ENCODE results near the gene OR52N1. TPM values are rescaled to one million over a fixed set of nuclear protein-coding genes. Genes with fewer than 3 reads are reported as not detected.

OR52N1 gene
- total RNA-seq: not detected

GRCh38 chr11:5791165-5791564, at the start of gene OR52N1:
Gene OR52N1, minus strand, starts transcription at chr11:5791265. Its CDS starts 2,449 bp downstream, at chr11:5788816.
- no peak for TF ChIP-seq CTCF (IDR thresholded peaks at IDR 0.05; ENCODE audit: low read depth)

- TF ChIP-seq CTCF (IDR thresholded peaks at IDR 0.05; ENCODE audit: low read depth): no peak
Observed at GRCh38 chr11:5837695-5838094, 46.6 kb upstream of the OR52N1 start.

- no peak for TF ChIP-seq CTCF (IDR thresholded peaks at IDR 0.05; ENCODE audit: low read depth)
Observed at GRCh38 chr11:5833446-5833845, 42.4 kb upstream of the OR52N1 start.

- TF ChIP-seq CTCF (IDR thresholded peaks at IDR 0.05; ENCODE audit: low read depth): no peak
Observed at GRCh38 chr11:5831196-5831829, 40.2 kb upstream of the OR52N1 start.

- no peak for TF ChIP-seq CTCF (IDR thresholded peaks at IDR 0.05; ENCODE audit: low read depth)
Observed at GRCh38 chr11:5818245-5818886, 27.3 kb upstream of the OR52N1 start.

GRCh38 chr11:5815534-5815933, 24.5 kb upstream of the OR52N1 start:
- no peak for TF ChIP-seq CTCF (IDR thresholded peaks at IDR 0.05; ENCODE audit: low read depth)

GRCh38 chr11:5809905-5810795, 19.1 kb upstream of the OR52N1 start:
- no peak for TF ChIP-seq CTCF (IDR thresholded peaks at IDR 0.05; ENCODE audit: low read depth)
